HCT116 (cell line): ENCODE results near the gene BAIAP2. TPM values are rescaled to one million over a fixed set of nuclear protein-coding genes. Genes with fewer than 3 reads are reported as not detected.

Experiments used
- ATAC-seq: fragments of 200-7000 bp; cut with Tn5 transposase; 2 replicates; pipeline ENCODE4 v1.9.1; 2020; ENCODE audit warnings: mild to moderate bottlenecking, moderate library complexity
- BruUV-seq: library from RNA; stranded (reverse); fragments of 400-500 nt; replicated peaks from 2 replicates; lab custom pipeline; 2021; lab: Mats Ljungman, UMichigan
- CTCF ChIA-PET: fragments of 300-600 bp; sonication (Branson Sonifier 250); formaldehyde crosslinking; loops from one replicate; lab custom pipeline; 2021; ENCODE audit warnings: antibody characterized with exemption; lab: Charles Lee
- POLR2A ChIA-PET: fragments of 300-600, 350-600 bp; sonication (Branson Sonifier 250); formaldehyde crosslinking; loops from one replicate; lab custom pipeline; 2021; ENCODE audit warnings: antibody characterized with exemption; lab: Charles Lee
- RAD21 ChIA-PET, 2 experiments: fragments of 300-600 bp; sonication (Branson Sonifier 250); formaldehyde crosslinking; loops; one replicate each; lab custom pipeline; 2023; ENCODE audit warnings: low total read pairs in 2 of 2; ENCODE audit not compliant: uncharacterized antibody in 2 of 2, unreplicated experiment in 2 of 2, low non-redundant PET in 1 of 2; lab: Charles Lee
- DNase-seq: peaks from one replicate; pipeline ENCODE4 v3.0.0-alpha.2; 2010; ENCODE audit warnings: low read depth, low spot score
- H2AFZ ChIP-seq: fragments of 200-600 bp; shearing (Covaris generic), sonication (generic); 2 replicates; pipeline ENCODE4 v1.6.1; 2017; ENCODE audit warnings: low read depth, mixed run types, mixed read lengths, antibody characterized with exemption, low read length; ENCODE audit not compliant: poor library complexity, severe bottlenecking
- H3K27ac ChIP-seq: 2 replicates; pipeline ENCODE4 v1.5.1; 2012; ENCODE audit warnings: low read depth, low read length
- H3K27me3 ChIP-seq: fragments of 200-600 bp; sonication (generic); 2 replicates; pipeline ENCODE4 v1.6.1; 2016; ENCODE audit warnings: mixed run types, low read length, mixed read lengths; ENCODE audit not compliant: insufficient read depth
- H3K36me3 ChIP-seq, 2 experiments: fragments of 200-500 bp in 1 of 2; fragments of 200-600 bp in 1 of 2; sonication (Bioruptor generic) in 1 of 2; sonication (generic) in 1 of 2; 2 replicates each; pipeline versions ENCODE4 v1.5.1 to v1.6.1; 2014 to 2016; ENCODE audit warnings: low read length in 2 of 2, inconsistent platforms in 1 of 2, mixed read lengths in 1 of 2, mixed run types in 1 of 2; ENCODE audit not compliant: insufficient read depth in 2 of 2, control insufficient read depth in 1 of 2
- H3K4me1 ChIP-seq, 2 experiments: fragments of 200-600 bp in 1 of 2; sonication (generic) in 1 of 2; 2 replicates each; pipeline versions ENCODE4 v1.5.1 to v1.6.1; 2012 to 2017; ENCODE audit warnings: low read length in 2 of 2, inconsistent platforms in 1 of 2, mild to moderate bottlenecking in 1 of 2, mixed read lengths in 1 of 2, mixed run types in 1 of 2, moderate library complexity in 1 of 2; ENCODE audit not compliant: insufficient read depth in 2 of 2, control insufficient read depth in 1 of 2
- H3K4me2 ChIP-seq: fragments of 200-600 bp; sonication (generic); 2 replicates; pipeline ENCODE4 v1.6.1; 2017; ENCODE audit warnings: mixed run types, low read length, mixed read lengths
- H3K4me3 ChIP-seq, 2 experiments: fragments of 200-600 bp in 1 of 2; sonication (generic) in 1 of 2; replicated peaks in 1 of 2; 2 replicates each; pipeline ENCODE4 v1.5.1; 2011 to 2016; ENCODE audit warnings: low read length in 2 of 2, control low read depth in 1 of 2, low read depth in 1 of 2, mild to moderate bottlenecking in 1 of 2, mixed read lengths in 1 of 2, mixed run types in 1 of 2
- H3K79me2 ChIP-seq: fragments of 200-600 bp; sonication (generic); 2 replicates; pipeline ENCODE4 v1.6.1; 2017; ENCODE audit warnings: mild to moderate bottlenecking, mixed run types, low read length, moderate library complexity, mixed read lengths; ENCODE audit not compliant: insufficient read depth
- H3K9ac ChIP-seq: fragments of 200-600 bp; sonication (generic); 2 replicates; pipeline ENCODE4 v1.6.1; 2016; ENCODE audit warnings: low read length, mixed read lengths
- H3K9me2 ChIP-seq: fragments of 200-600 bp; sonication (generic), shearing (Covaris generic); 2 replicates; pipeline ENCODE4 v1.6.1; 2017; ENCODE audit warnings: mixed run types, mild to moderate bottlenecking, moderate library complexity; ENCODE audit not compliant: insufficient read depth
- H3K9me3 ChIP-seq, 2 experiments: fragments of 200-500 bp in 1 of 2; fragments of 200-600 bp in 1 of 2; sonication (Bioruptor generic) in 1 of 2; sonication (generic) in 1 of 2; 2 replicates each; pipeline ENCODE4 v1.6.1; 2014 to 2017; ENCODE audit warnings: low read length in 2 of 2, mixed read lengths in 2 of 2, inconsistent platforms in 1 of 2, low read depth in 1 of 2, mild to moderate bottlenecking in 1 of 2, mixed run types in 1 of 2, moderate library complexity in 1 of 2; ENCODE audit not compliant: control insufficient read depth in 1 of 2, insufficient read depth in 1 of 2
- H4K20me1 ChIP-seq: fragments of 200-600 bp; sonication (generic), shearing (Covaris generic); 2 replicates; pipeline ENCODE4 v1.6.1; 2017; ENCODE audit warnings: mixed run types, mild to moderate bottlenecking, moderate library complexity; ENCODE audit not compliant: insufficient read depth
- EGR1 ChIP-seq: IDR thresholded peaks from 2 replicates; pipeline ENCODE4 v1.6.1; 2012; ENCODE audit warnings: low read depth
- ELF1 ChIP-seq: IDR thresholded peaks from 2 replicates; pipeline ENCODE4 v1.6.1; 2012; ENCODE audit warnings: low read depth, borderline replicate concordance
- EZH2phosphoT487 ChIP-seq: fragments of 200-600 bp; IDR thresholded peaks from 2 replicates; pipeline ENCODE4 v1.6.1; 2018; ENCODE audit warnings: antibody characterized with exemption, borderline replicate concordance
- JUND ChIP-seq: IDR thresholded peaks from 2 replicates; pipeline ENCODE4 v1.6.1; 2012
- POLR2A ChIP-seq: IDR thresholded peaks from 2 replicates; pipeline ENCODE4 v1.7.0; 2011; ENCODE audit warnings: borderline replicate concordance; ENCODE audit not compliant: insufficient read depth, insufficient read length; ENCODE audit errors: extremely low read depth
- POLR2AphosphoS5 ChIP-seq: IDR thresholded peaks from 2 replicates; pipeline ENCODE4 v1.6.1; 2011; ENCODE audit warnings: mild to moderate bottlenecking, low read depth, low read length, moderate library complexity
- RAD21 ChIP-seq: IDR thresholded peaks from 2 replicates; pipeline ENCODE4 v1.6.1; 2012; ENCODE audit warnings: low read depth, mild to moderate bottlenecking
- REST ChIP-seq: IDR thresholded peaks from 2 replicates; pipeline ENCODE4 v1.6.1; 2012; ENCODE audit warnings: low read depth
- SRF ChIP-seq: IDR thresholded peaks from 2 replicates; pipeline ENCODE4 v1.6.1; 2012; ENCODE audit warnings: low read depth
- TCF7L2 ChIP-seq: IDR thresholded peaks from 2 replicates; pipeline ENCODE4 v1.7.0; 2011; ENCODE audit warnings: borderline replicate concordance, inconsistent platforms; ENCODE audit not compliant: insufficient read depth, insufficient read length; ENCODE audit errors: extremely low read depth
- ZBTB33 ChIP-seq: IDR thresholded peaks from 2 replicates; pipeline ENCODE4 v1.6.1; 2011; ENCODE audit warnings: mild to moderate bottlenecking, low read length, moderate library complexity; ENCODE audit not compliant: insufficient replicate concordance; ENCODE audit errors: extremely low read depth
- ZFX ChIP-seq: fragments of 450-650 bp; IDR thresholded peaks from 2 replicates; pipeline ENCODE4 v1.6.1; 2017
- intact Hi-C: fragments of 100-400 bp; cut with micrococcal nuclease; formaldehyde crosslinking; loops from 2 replicates; pipeline ENCODE4 v1.10.0; 2022
- total RNA-seq: library from RNA; stranded (reverse); gene quantifications from one replicate; pipeline ENCODE4 v1.2.1, GENCODE V29; 2021; ENCODE audit not compliant: unreplicated experiment

The BAIAP2 gene
- total RNA-seq, 1 experiment from 2014 or later: 105 TPM

- no peak for ATAC-seq
- H3K4me2 ChIP-seq: no peak overlapping the region
- H3K9me2 ChIP-seq: no peaks in the 10 kb centered on the region
- ChIA-PET POLR2A (no interaction called here), CTCF (no interaction called here), RAD21 (no interaction called here)
- H3K36me3 ChIP-seq: no peaks in the 10 kb centered on the region
- intact Hi-C loops: no loop called here
- H3K4me1 ChIP-seq: peaks cover 0 to 11% of the 10 kb centered on the region in 2 experiments; a peak in 2 of 4 replicates
- TF ChIP-seq POLR2A (no peak), JUND (no peak), RAD21 (no peak), ZFX (no peak), POLR2AphosphoS5 (no peak), ZBTB33 (no peak), REST (no peak), TCF7L2 (no peak), EZH2phosphoT487 (no peak), EGR1 (no peak), ELF1 (no peak), SRF (no peak)
- H3K79me2 ChIP-seq: no peaks in the 10 kb centered on the region
- no peaks in the 10 kb centered on the region for H3K27me3 ChIP-seq
- H2AFZ ChIP-seq: no peak overlapping the region
- H3K27ac ChIP-seq: no peak overlapping the region
- no peak for DNase-seq
- H3K9ac ChIP-seq: no peak overlapping the region
- BruUV-seq: no TSS peak
- no peaks in the 10 kb centered on the region for H3K9me3 ChIP-seq
- no peak overlapping the region for H3K4me3 ChIP-seq
- no peaks in the 10 kb centered on the region for H4K20me1 ChIP-seq
Observed at GRCh38 chr17:81132197-81132540, 97.2 kb downstream of the BAIAP2 start.
